PC-3 (cell line): Measurements from ENCODE around the gene NCKIPSD. TPM values are rescaled to one million over a fixed set of nuclear protein-coding genes. Genes with fewer than 3 reads are reported as not detected.

Experiments used
- ATAC-seq: fragments of 200-7000 bp; cut with Tn5 transposase; 2 replicates; pipeline ENCODE4 v1.9.1; 2020; ENCODE audit warnings: mild to moderate bottlenecking, moderate library complexity
- BruUV-seq: library from RNA; stranded (reverse); fragments of 400-500 nt; replicated peaks from 2 replicates; lab custom pipeline; 2021; lab: Mats Ljungman, UMichigan
- CTCF ChIA-PET: fragments of 300-600 bp; sonication (Branson Sonifier 250); formaldehyde crosslinking; loops from one replicate; lab custom pipeline; 2022; ENCODE audit warnings: antibody characterized with exemption; lab: Charles Lee
- POLR2A ChIA-PET: fragments of 300-600 bp; sonication (Branson Sonifier 250); formaldehyde crosslinking; loops from one replicate; lab custom pipeline; 2022; ENCODE audit warnings: antibody characterized with exemption; ENCODE audit not compliant: unreplicated experiment; lab: Charles Lee
- DNase-seq: peaks from one replicate; pipeline ENCODE4 v3.0.0-alpha.2; 2015
- H2AFZ ChIP-seq: fragments of 300-600 bp; sonication (generic); 2 replicates; pipeline ENCODE4 v1.6.0; 2016; ENCODE audit warnings: antibody characterized with exemption, low read length
- H3F3A ChIP-seq: fragments of 300-600 bp; sonication (generic); one replicate; pipeline ENCODE4 v1.6.0; 2017; ENCODE audit warnings: antibody characterized with exemption, low read length, control low read depth, mild to moderate bottlenecking; ENCODE audit not compliant: unreplicated experiment
- H3K27ac ChIP-seq: fragments of 300-600 bp; sonication (generic); 2 replicates; pipeline ENCODE4 v1.5.1; 2016; ENCODE audit warnings: mild to moderate bottlenecking, low read length
- H3K27me3 ChIP-seq: fragments of 300-600 bp; sonication (generic); 2 replicates; pipeline ENCODE4 v1.6.1; 2016; ENCODE audit warnings: low read length, mixed read lengths
- H3K36me3 ChIP-seq: fragments of 300-600 bp; sonication (generic); 2 replicates; pipeline ENCODE4 v1.6.1; 2016; ENCODE audit warnings: low read depth, mixed run types, low read length, mixed read lengths
- H3K4me1 ChIP-seq: fragments of 300-600 bp; sonication (generic); 2 replicates; pipeline ENCODE4 v1.5.1; 2016; ENCODE audit warnings: low read length; ENCODE audit not compliant: insufficient read depth
- H3K4me2 ChIP-seq: fragments of 300-600 bp; sonication (generic); 2 replicates; pipeline ENCODE4 v1.6.0; 2016; ENCODE audit warnings: low read length
- H3K4me3 ChIP-seq: fragments of 300-600 bp; sonication (generic); 2 replicates; pipeline ENCODE4 v1.5.1; 2016; ENCODE audit warnings: mild to moderate bottlenecking, low read length, mixed read lengths
- H3K79me2 ChIP-seq: fragments of 300-600 bp; sonication (generic); 2 replicates; pipeline ENCODE4 v1.6.1; 2017; ENCODE audit warnings: low read length, mixed read lengths
- H3K9ac ChIP-seq: fragments of 300-600 bp; sonication (generic); 2 replicates; pipeline ENCODE4 v1.6.0; 2016; ENCODE audit warnings: mild to moderate bottlenecking, low read length
- H3K9me2 ChIP-seq: fragments of 300-600 bp; sonication (generic); replicated peaks from 2 replicates; pipeline ENCODE4 v1.6.1; 2016; ENCODE audit warnings: mixed run types, low read length, mixed read lengths
- H3K9me3 ChIP-seq: fragments of 300-600 bp; sonication (generic); 2 replicates; pipeline ENCODE4 v1.6.1; 2016; ENCODE audit warnings: low read length, mixed read lengths
- H4K20me1 ChIP-seq: fragments of 300-600 bp; sonication (generic); 2 replicates; pipeline ENCODE4 v1.6.1; 2016; ENCODE audit warnings: low read length, mixed read lengths
- CTCF ChIP-seq: fragments of 300-600 bp; sonication (generic); conservative IDR thresholded peaks from 2 replicates; pipeline ENCODE4 v1.5.1; 2017; ENCODE audit warnings: antibody characterized with exemption, low read depth, mild to moderate bottlenecking, low read length
- EZH2 ChIP-seq: fragments of 300-600 bp; sonication (generic); IDR thresholded peaks from one replicate; pipeline ENCODE4 v1.6.1; 2017; ENCODE audit warnings: antibody characterized with exemption, mild to moderate bottlenecking, low read length; ENCODE audit not compliant: unreplicated experiment
- EZH2phosphoT487 ChIP-seq: fragments of 300-600 bp; sonication (generic); IDR thresholded peaks from 2 replicates; pipeline ENCODE4 v1.6.1; 2018; ENCODE audit warnings: mild to moderate bottlenecking, antibody characterized with exemption, low read length, borderline replicate concordance
- intact Hi-C: fragments of 100-400 bp; cut with micrococcal nuclease; formaldehyde crosslinking; loops from 2 replicates; pipeline ENCODE4 v1.9.0; 2023
- total RNA-seq: library from RNA; depleted of rRNA; stranded (reverse); fragments of >200 nt; gene quantifications from 2 replicates; pipeline ENCODE4 v1.2.3, GENCODE V29; 2014

Gene NCKIPSD
- total RNA-seq, 1 experiment from 2014 or later: 66.8 TPM

GRCh38 chr3:48688737-48689075 is 3.0 kb upstream of the NCKIPSD start:
- no TSS peak for BruUV-seq
- Histone ChIP-seq H4K20me1 (peaks cover 6% of the 10 kb centered on the region; the same call in 1 of the 2 replicates), H3K27ac (no peak overlapping the region), H3K9me2 (no peaks in the 10 kb centered on the region), H3K9ac (no peak overlapping the region), H3K36me3 (peaks cover 56% of the 10 kb centered on the region), H2AFZ (no peak overlapping the region), H3F3A (peaks cover 4% of the 10 kb centered on the region), H3K4me1 (peaks cover 12% of the 10 kb centered on the region), H3K27me3 (no peaks in the 10 kb centered on the region), H3K9me3 (no peaks in the 10 kb centered on the region), H3K4me2 (no peak overlapping the region), H3K79me2 (peaks cover 27% of the 10 kb centered on the region), H3K4me3 (no peak overlapping the region)
- intact Hi-C loops: no loop called here
- TF ChIP-seq EZH2phosphoT487 (no peak), CTCF (no peak), EZH2 (no peak)
- DNase-seq: no peak
- ATAC-seq: no peak
- ChIA-PET CTCF (no interaction called here), POLR2A (no interaction called here)

GRCh38 chr3:48688032-48688736 is 2.5 kb upstream of the NCKIPSD start:
- H3K9me3 ChIP-seq: no peaks in the 10 kb centered on the region
- peaks cover 27% of the 10 kb centered on the region for H3K79me2 ChIP-seq
- DNase-seq (no peak), ATAC-seq (no peak)
- no peak overlapping the region for H2AFZ ChIP-seq
- no peak for TF ChIP-seq EZH2phosphoT487
- TF ChIP-seq CTCF: no peak
- TF ChIP-seq EZH2: no peak
- no peaks in the 10 kb centered on the region for H3K27me3 ChIP-seq
- ChIA-PET POLR2A (interaction anchor here (0.6 kb wide), 1 partner anchor 382 kb away, joined by 4 read pairs; no protein-coding TSS in a partner anchor), CTCF (no interaction called here)
- H3K4me1 ChIP-seq: peaks cover 17% of the 10 kb centered on the region
- H3K9me2 ChIP-seq: no peaks in the 10 kb centered on the region
- peaks cover 4% of the 10 kb centered on the region for H3F3A ChIP-seq
- H3K4me2 ChIP-seq: no peak overlapping the region
- intact Hi-C loops: no loop called here
- H3K9ac ChIP-seq: no peak overlapping the region
- H4K20me1 ChIP-seq: 0 out of 2 replicates have a peak, but pooled peaks cover 7% of the 10 kb centered on the region
- H3K27ac ChIP-seq: no peak overlapping the region
- no TSS peak for BruUV-seq
- peaks cover 51% of the 10 kb centered on the region for H3K36me3 ChIP-seq
- H3K4me3 ChIP-seq: no peak overlapping the region

- Histone ChIP-seq H3K9ac (no peak overlapping the region), H3K79me2 (peaks cover 30% of the 10 kb centered on the region), H3K4me1 (peaks cover 20% of the 10 kb centered on the region), H3K36me3 (peaks cover 47% of the 10 kb centered on the region), H4K20me1 (0 out of 2 replicates have a peak, but pooled peaks cover 7% of the 10 kb centered on the region), H3K4me3 (no peak overlapping the region), H3K4me2 (no peak overlapping the region), H3F3A (peaks cover 4% of the 10 kb centered on the region), H3K27me3 (no peaks in the 10 kb centered on the region), H3K9me3 (no peaks in the 10 kb centered on the region), H3K27ac (no peak overlapping the region), H3K9me2 (no peaks in the 10 kb centered on the region), H2AFZ (no peak overlapping the region)
- ChIA-PET CTCF (no interaction called here), POLR2A (no interaction called here)
- TF ChIP-seq EZH2phosphoT487 (no peak), CTCF (no peak), EZH2 (no peak)
- BruUV-seq: no TSS peak
- intact Hi-C loops: no loop called here
- DNase-seq (no peak), ATAC-seq (no peak)
Observed at GRCh38 chr3:48687220-48687678, 1.5 kb upstream of the NCKIPSD start.
